NCI-H2196 (cell line): Measurements from ENCODE around the gene DDT.
A peak's percentile ranks its signal among the peaks of the same experiment; 100 is the strongest.
"Not testable (repeated sequence)": the region's sequence is repeated elsewhere in the genome, so short reads cannot be mapped to it uniquely, and the experiment has no call there.

Experiments
- DNase-seq: peaks from one replicate; lab custom pipeline; 2025; ENCODE audit not compliant: unreplicated experiment; lab: John Stamatoyannopoulos, UW

Gene DDT

DNA sequence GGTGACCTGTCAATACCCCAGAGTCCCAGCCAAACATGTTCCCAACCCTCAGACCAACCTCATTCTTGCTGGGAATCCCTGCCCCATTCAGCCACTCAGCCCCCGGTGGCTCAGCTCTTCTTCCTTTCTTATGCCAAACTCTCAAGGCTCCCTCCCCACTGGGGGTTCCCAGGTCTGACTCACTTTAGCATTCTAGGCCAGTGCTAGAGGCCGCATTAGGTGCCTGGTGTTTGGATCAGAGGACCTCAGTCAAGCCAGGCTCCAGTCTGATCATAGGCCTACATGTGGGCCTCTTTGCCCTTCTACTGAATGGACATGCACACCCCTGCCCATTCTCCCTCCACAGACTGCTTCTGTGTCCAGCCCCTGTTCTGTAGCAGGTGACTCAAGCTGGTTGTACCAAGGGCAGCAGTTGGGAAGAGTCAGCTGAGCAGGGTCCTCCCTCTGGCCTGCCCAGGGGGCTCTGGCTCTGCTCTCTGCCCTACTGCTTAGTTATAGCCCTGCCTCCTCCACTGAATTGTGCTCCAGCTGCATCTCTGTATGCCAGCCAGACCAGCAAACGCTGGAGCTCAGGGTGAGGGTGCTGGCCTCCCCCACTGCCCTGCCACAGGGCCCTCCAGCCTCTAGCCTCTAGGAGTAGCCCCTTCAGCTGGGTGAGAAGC, 15.5 kb upstream of the DDT start:
- not testable (repeated sequence) for DNase-seq

DNA sequence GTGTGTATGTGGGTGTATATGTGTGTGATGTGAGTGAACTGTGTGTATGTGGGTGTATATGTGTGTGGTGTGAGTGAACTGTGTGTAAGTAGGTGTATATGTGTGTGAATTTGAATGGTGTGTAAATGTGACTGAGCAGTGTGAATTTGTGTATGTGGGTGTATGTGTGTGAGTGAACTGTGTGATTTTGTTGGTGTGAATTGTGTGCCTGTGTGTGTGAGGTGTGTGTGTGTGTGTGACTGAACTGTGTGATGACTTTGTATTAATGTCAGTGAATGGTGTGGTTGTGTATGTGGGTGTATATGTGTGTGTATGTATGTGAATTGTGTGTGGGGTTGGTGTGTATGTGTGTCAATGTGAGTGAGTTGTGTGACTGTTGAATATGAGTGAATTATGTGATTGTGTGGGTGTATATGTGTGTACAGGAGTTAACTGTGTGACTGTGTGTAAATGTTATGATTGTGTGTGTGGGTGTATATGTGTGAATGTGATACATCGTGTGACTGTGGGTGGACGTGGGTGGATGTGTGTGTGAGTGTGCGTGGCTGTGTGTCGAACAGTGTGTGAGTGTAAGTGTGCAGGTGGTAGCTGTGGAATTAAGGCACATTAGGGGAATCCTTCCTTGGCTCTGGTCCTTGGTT, 12.4 kb upstream of the DDT start:
- not testable (repeated sequence) for DNase-seq

DNA sequence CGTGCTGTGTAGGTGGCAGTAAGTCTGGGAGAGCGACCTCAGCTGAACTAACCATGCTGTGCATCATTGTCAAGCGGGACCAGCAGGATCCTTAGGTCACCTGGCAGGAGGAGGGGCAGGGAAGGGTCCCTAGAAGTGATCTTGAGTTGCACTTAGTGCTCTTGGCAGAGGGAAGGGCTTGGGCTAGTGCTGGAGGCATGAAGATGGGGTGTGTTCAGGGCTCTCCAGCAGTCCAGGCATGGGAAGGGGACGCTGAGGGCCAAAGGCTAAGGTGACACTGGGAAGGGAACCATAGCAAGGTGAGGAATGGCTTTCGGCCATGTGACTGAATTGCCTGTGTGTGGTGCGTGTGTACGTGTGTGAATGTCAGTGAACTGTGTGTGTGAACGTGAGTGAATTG, 11.8 kb upstream of the DDT start:
- not testable (repeated sequence) for DNase-seq

DNA sequence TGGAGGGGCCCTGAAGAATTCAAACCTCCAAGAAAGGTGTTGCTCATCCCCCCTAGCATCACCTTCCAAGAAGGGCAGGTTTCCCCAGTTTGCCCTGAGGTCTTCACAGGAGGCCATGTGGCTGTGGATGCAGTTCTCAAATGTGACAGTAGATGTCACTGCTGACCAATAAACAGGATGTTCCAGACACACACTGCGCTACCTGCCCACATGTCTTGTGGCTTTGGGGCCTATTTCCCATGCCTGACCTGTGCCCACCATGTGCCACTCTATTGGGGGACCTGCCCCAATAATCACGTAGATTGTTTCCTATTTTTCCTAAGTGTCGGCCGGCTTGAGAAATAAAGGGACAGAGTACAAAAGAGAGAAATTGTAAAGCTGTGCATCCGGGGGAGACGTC, 10.2 kb upstream of the DDT start:
- DNase-seq: no peak

DNA sequence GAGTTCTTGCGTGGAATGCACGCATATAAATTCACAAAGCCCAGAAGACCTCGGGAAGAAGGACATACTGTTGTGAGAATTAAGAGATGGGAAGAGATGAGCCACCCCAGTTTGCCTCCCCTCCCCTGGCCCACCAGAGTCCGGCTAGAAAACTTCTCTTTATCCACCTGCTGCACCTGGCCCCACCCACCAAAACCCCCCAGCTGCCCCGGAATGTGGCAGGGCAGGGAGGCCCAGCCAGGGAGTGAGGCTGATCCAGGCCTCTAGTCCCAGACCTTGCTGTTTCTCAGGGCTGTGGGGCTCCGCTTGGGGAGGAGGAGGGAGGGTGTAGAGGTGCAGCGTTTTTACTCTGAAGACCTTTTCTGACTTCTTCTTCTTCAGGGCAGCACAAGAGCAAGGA, 6.3 kb upstream of the DDT start:
- not testable (repeated sequence) for DNase-seq

DNA sequence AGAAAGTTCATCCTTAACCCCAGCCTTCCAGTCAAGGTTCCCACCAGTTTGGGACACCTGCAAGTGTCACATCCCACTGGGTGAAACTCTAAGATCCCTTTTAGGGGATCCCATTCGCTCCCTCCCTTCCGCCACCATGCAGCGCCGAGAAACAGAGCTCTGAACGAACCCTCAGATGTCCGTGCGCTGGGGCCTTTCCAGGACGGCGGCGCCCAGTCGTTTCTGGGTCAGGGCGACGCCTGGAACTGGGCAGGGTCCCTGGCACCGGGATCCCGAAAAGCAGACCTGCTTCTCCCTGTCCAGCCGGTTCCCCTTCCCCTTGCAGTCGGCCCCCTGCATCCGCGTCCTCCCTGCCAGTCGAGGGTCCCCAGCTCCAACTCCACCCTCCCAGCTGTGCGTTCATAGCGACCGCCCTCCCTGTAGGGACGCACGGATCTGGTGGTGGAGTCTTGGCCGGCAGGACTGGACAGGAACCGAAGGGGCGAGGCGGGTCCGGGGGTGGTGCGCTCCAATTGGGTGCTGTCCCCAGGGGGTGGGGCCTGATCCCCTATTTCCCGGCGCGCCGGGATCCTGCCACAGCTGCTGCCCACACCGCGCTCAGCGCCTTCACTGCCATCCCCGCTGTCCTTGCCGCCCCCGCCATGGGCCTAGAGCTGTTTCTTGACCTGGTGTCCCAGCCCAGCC, 5.5 kb upstream of the DDT start, which contains the start of gene GSTT2:
Gene GSTT2, plus strand, starts transcription at position 578 of the 684 bp plus-strand sequence.
- DNase-seq: not testable (repeated sequence)

DNA sequence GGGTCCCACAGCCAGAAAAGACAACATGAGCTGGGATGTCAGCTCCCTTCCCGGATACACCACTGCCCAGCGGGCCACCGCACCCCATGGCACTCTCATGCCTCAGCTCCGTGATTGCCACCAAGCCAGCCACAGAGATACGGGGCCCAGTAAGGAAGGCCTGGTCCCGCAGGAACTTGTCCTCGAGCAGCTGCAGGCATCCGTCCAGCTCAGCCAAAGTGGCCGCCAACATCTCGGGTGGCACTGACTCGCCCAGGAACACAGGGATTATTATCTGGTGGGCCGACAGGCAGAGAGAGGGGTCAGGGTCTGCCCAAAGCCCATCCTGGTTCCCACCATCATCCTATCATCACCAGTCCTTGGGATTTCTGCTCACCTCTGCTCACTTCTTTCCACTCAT, 3.1 kb upstream of the DDT start:
- DNase-seq: not testable (repeated sequence)

DNA sequence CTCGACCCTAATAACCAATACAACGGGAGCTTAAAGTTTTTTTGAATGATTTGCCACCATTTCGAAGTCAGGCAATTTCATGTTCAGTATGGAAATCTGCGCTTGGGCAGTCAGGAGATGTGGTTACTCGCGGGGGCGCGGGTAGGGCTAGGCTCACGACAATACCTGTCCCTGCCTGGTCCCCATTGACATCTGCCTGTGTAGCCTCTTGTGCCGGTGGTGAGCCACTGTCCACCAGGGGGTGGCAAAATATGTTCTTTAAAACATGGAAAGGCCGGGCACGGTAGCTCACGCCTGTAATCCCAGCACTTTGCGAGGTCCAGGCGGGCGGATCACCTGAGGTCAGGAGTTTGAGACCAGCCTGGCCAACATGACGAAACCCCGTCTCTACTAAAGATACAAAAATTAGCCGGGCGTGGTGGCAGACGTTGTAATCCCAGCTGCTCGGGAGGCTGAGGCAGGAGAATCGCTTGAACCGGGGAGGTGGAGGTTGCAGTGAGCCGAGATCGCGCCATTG, 653 bp upstream of the DDT start:
- not testable (repeated sequence) for DNase-seq

DNA sequence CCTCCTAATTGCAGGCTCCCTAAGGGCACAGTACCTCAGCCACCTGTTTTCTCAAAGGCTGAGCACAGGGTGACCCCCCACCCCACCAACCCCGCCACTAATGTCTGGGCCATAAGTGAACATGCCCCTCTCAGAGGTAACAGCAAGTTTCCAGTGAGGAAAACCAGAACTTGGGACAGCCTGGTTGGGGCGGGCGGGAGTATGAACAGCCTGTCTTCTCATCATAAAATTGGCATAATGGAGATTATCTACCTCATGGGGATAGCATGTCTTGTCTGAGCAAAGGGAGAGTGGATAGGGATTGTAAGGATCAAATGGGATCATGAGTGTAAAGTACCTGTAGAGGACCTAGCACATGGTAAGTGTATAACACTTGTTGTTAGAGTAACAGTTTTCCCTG, 2.3 kb downstream of the DDT start:
- DNase-seq: not testable (repeated sequence)

DNA sequence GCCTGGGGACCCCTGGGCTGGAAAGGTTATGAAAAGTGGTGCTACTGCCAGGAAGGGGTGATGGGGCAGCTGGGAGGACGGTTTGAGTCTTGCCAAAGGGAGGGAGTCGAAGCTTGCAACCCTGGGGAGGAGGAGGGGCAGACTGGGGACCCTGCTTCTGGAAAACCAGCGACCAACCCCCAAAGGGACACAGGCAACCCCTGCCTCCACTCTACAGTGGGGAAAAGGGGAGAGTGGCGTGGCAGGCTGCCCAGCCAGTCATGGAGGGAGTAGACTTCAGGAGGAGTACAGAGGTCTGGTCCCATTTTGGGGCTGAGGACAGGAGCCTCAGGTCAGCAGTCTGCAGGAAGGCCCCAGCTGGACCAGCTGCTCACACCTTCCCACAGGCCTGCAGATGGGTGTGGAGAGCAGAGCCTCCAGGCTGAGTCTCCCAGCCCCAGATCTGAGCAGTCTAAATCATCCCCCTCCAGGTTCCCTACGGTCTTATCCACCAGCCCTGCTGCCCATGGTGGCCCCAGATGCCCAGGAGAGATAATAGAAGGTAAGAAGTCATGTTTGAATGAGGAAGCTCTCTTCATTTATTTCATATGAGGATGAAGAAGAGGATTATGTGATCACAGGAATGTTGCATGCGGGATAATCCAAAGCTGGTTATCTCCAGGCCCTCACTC, 3.3 kb downstream of the DDT start:
- DNase-seq: no peak

DNA sequence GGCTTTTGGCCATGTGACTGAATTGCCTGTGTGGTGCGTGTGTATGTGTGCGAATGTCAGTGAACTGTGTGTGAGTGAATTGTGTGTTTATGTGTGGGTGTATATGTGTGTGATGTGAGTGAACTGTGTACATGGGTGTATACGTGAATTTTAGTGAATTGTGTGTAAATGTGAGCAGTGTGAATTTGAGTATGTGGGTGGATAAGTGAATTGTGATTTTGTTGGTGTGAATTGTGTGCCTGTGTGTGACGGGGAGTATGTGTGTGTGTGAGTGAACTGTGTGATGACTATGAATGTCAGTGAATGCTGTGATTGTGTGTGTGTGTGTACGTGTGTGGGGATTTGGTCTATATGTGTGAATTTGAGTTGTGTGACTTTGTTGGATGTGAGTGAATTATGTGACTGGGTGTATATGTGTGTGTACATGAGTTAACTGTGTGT, 4.0 kb downstream of the DDT start:
- DNase-seq: no peak

DNA sequence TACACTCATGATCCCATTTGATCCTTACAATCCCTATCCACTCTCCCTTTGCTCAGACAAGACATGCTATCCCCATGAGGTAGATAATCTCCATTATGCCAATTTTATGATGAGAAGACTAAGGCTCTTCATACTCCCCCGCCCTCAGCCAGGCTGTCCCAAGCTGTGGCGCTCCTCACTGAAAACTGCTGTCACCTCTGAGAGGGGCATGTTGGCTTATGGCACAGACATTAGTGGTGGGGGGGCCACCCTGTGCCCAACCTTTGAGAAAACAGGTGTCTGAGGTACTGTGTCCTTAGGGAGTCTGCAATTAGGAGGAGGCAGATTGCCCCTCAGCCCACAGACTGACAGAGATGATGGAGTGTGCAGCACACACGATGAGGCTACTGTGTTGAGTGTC, 5.2 kb downstream of the DDT start:
- DNase-seq: no peak

DNA sequence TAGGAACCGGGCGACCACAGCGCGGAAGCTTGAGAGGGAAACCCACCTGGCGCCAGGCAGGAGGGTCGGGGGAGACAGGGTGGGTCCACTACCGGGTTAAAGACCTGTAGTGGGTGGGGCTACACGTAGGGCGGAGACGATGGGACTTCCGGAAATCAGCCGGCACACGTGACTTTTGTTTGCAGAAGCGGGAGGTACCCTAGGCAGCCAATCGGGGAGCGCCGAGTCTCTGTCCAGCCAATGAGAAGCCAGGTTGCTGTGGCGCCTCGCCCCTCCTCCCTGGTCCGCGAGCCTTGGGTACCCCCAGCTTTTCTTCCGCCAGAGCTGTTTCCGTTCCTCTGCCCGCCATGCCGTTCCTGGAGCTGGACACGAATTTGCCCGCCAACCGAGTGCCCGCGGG, 7.7 kb downstream of the DDT start, which contains the start of gene DDTL:
Gene DDTL, plus strand, starts transcription at position 321 of the 400 bp plus-strand sequence. Its CDS starts 27 bp downstream, at position 348.
- not testable (repeated sequence) for DNase-seq

DNA sequence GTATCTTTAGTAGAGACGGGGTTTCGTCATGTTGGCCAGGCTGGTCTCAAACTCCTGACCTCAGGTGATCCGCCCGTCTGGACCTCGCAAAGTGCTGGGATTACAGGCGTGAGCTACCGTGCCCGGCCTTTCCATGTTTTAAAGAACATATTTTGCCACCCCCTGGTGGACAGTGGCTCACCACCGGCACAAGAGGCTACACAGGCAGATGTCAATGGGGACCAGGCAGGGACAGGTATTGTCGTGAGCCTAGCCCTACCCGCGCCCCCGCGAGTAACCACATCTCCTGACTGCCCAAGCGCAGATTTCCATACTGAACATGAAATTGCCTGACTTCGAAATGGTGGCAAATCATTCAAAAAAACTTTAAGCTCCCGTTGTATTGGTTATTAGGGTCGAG, 8.1 kb downstream of the DDT start:
- not testable (repeated sequence) for DNase-seq

DNA sequence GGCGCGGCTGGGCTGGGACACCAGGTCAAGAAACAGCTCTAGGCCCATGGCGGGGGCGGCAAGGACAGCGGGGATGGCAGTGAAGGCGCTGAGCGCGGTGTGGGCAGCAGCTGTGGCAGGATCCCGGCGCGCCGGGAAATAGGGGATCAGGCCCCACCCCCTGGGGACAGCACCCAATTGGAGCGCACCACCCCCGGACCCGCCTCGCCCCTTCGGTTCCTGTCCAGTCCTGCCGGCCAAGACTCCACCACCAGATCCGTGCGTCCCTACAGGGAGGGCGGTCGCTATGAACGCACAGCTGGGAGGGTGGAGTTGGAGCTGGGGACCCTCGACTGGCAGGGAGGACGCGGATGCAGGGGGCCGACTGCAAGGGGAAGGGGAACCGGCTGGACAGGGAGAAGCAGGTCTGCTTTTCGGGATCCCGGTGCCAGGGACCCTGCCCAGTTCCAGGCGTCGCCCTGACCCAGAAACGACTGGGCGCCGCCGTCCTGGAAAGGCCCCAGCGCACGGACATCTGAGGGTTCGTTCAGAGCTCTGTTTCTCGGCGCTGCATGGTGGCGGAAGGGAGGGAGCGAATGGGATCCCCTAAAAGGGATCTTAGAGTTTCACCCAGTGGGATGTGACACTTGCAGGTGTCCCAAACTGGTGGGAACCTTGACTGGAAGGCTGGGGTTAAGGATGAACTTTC, 13.0 kb downstream of the DDT start, which contains the start of gene GSTT2B:
Gene GSTT2B, minus strand, starts transcription at position 112 of the 688 bp plus-strand sequence. Its CDS starts 64 bp downstream, at position 48.
- DNase-seq: not testable (repeated sequence)

DNA sequence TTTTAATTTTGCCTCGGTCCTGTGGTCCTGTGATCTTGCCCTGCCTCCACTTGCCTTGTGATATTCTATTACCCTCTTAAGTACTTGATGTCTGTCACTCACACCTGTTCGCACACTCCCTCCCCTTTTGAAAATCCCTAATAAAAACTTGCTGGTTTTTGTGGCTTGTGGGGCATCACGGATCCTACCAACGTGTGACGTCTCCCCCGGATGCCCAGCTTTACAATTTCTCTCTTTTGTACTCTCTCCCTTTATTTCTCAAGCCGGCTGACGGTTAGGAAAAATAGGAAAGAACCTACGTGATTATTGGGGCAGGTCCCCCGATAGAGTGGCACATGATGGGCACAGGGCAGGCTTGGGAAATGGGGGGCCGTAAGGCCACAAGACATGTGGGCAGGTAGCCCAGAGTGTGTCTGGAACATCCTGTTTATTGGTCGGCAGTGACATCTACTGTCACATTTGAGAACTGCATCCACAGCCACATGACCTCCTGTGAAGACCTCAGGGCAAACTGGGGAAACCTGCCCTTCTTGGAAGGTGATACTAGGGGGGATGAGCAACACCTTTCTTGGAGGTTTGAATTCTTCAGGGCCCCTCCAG, 17.8 kb downstream of the DDT start:
- peak; percentile 45 for DNase-seq

DNA sequence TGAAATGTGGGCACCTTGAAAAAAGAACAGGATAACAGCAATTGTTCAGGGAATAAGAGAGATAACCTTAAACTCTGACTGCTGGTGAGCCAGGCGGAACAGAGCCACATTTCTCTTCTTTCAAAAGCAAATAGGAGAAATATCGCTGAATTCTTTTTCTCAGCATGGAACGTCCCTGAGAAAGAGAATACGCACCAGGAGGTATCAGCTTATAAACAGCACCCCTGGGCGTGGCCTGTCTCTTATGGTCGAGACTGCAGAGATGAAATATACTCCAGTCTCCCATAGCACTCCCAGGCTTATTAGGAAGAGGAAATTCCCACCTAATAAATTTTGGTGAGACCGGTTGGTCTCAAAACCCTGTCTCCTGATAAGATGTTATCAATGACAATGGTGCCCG, 18.4 kb downstream of the DDT start:
- not testable (repeated sequence) for DNase-seq

DNA sequence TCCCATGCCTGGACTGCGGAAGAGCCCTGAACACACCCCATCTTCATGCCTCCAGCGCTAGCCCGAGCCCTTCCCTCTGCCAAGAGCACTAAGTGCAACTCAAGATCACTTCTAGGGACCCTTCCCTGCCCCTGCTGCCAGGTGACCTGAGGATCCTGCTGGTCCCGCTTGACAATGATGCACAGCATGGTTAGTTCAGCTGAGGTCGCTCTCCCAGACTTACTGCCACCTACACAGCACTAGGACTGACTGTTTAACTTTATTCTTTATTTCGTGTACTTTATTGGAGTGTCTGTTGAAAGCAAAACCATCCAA, 19.3 kb downstream of the DDT start:
- not testable (repeated sequence) for DNase-seq

DNA sequence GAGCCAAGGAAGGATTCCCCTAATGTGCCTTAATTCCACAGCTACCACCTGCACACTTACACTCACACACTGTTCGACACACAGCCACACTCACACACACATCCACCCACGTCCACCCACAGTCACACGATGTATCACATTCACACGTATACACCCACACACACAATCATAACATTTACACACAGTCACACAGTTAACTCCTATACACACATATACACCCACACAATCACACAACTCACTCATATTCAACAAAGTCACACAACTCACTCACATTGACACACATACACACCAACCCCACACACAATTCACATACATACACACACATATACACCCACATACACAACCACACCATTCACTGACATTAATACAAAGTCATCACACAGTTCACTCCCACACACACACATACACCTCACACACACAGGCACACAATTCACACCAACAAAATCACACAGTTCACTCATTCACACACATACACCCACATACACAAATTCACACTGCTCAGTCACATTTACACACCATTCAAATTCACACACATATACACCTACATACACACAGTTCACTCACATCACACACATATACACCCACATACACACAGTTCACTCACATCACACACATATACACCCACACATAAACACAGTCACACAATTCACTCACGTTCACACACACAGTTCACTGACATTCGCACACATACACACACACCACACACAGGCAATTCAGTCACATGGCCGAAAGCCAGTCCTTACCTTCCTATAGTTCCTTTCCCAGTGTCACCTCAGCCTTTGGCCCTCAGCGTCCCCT, 19.8 kb downstream of the DDT start:
- not testable (repeated sequence) for DNase-seq
